HG03175 (cell line): ENCODE data around the gene TVP23B.
"Not testable (repeated sequence)": the region's sequence is repeated elsewhere in the genome, so short reads cannot be mapped to it uniquely, and the experiment has no call there.

Experiments used
- ATAC-seq: cut with Tn5 transposase; IDR thresholded peaks from one replicate; pipeline ENCODE4 v1.9.1; 2021; ENCODE audit warnings: mild to moderate bottlenecking, moderate library complexity; ENCODE audit not compliant: unreplicated experiment

The TVP23B gene

GRCh38 chr17:18786890-18787289 is 5.9 kb downstream of the TVP23B start:
- not testable (repeated sequence) for ATAC-seq

GRCh38 chr17:18791402-18791801 is 10.4 kb downstream of the TVP23B start:
- not testable (repeated sequence) for ATAC-seq

GRCh38 chr17:18794841-18795240 is 13.9 kb downstream of the TVP23B start:
- ATAC-seq = not testable (repeated sequence)

GRCh38 chr17:18796887-18797286 is 15.9 kb downstream of the TVP23B start:
- not testable (repeated sequence) for ATAC-seq

- not testable (repeated sequence) for ATAC-seq
These were observed 22.7 kb downstream of the TVP23B start for GRCh38 chr17:18803458-18804245.

- not testable (repeated sequence) for ATAC-seq
These were observed 34.9 kb downstream of the TVP23B start for GRCh38 chr17:18815924-18816323.

GRCh38 chr17:18816489-18817371 is 35.7 kb downstream of the TVP23B start:
- not testable (repeated sequence) for ATAC-seq

- ATAC-seq = not testable (repeated sequence)
These were observed 40.4 kb downstream of the TVP23B start for GRCh38 chr17:18821430-18821829.

GRCh38 chr17:18827613-18828012 is 46.6 kb downstream of the TVP23B start:
- not testable (repeated sequence) for ATAC-seq

GRCh38 chr17:18848501-18848900 is 67.5 kb downstream of the TVP23B start:
- no peak for ATAC-seq

- ATAC-seq = no peak
These were observed 69.7 kb downstream of the TVP23B start for GRCh38 chr17:18850679-18851078.

- no peak for ATAC-seq
These were observed 70.2 kb downstream of the TVP23B start for GRCh38 chr17:18851201-18851600.

GRCh38 chr17:18854956-18855355 is 74.0 kb downstream of the TVP23B start:
- no peak for ATAC-seq

- ATAC-seq = peak; percentile 74
These were observed 75.0 kb downstream of the TVP23B start for GRCh38 chr17:18855831-18856569.
